ENCODE data around the gene NOS1AP.
A peak's percentile ranks its signal among the peaks of the same experiment; 100 is the strongest.

The NOS1AP gene

GRCh38 chr1:162217706-162218105, 148.2 kb downstream of the NOS1AP start:
- Histone ChIP-seq H3K4me3 (ENCODE audit: low read depth in 1 of 2, low read length in 2 of 2) (no peak overlapping the region), H3K4me1 (ENCODE audit: insufficient read depth, low read length) (peaks cover 64% of the 10 kb centered on the region), H3K27ac (ENCODE audit: low read depth, low read length) (no peak overlapping the region), H3K9ac (ENCODE audit: low read length) (no peak overlapping the region), H3K9me3 (ENCODE audit: low read length) (no peaks in the 10 kb centered on the region), H3K27me3 (ENCODE audit: control insufficient read depth in 1 of 2, insufficient read depth in 2 of 2, low read length in 2 of 2) (no peaks in the 10 kb centered on the region), H3K36me3 (ENCODE audit: insufficient read depth, low read length) (no peaks in the 10 kb centered on the region)

GRCh38 chr1:162218546-162218945, 149.1 kb downstream of the NOS1AP start:
- Histone ChIP-seq H3K27ac (ENCODE audit: low read depth, low read length) (no peak overlapping the region), H3K4me3 (ENCODE audit: low read depth in 1 of 2, low read length in 2 of 2) (no peak overlapping the region), H3K4me1 (ENCODE audit: insufficient read depth, low read length) (peaks cover 56% of the 10 kb centered on the region), H3K9me3 (ENCODE audit: low read length) (no peaks in the 10 kb centered on the region), H3K36me3 (ENCODE audit: insufficient read depth, low read length) (no peaks in the 10 kb centered on the region), H3K27me3 (ENCODE audit: control insufficient read depth in 1 of 2, insufficient read depth in 2 of 2, low read length in 2 of 2) (no peaks in the 10 kb centered on the region), H3K9ac (ENCODE audit: low read length) (no peak overlapping the region)

DNA sequence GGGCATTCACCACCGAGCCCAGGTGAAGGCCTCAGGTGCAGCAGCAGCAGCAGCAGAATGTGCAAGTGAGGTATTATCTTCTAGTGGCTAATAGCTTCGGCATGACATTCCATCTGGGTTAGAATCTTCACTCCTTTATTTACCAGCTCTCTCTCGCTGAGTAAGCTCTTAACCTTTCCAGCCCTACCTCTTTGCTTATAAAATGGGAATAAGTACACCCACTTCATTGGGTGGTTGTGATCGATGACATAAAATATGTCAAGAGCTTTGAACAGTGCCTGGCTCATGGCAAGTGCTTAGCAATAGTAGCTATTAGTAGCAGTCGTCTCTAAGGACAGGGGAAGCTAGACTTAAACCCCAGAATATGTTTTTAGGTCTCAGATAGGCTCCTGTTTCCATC, 149.5 kb downstream of the NOS1AP start:
- H3K27ac ChIP-seq (ENCODE audit: low read depth, low read length) = no peak overlapping the region

GRCh38 chr1:162219461-162219860, 150.0 kb downstream of the NOS1AP start:
- H3K4me3 ChIP-seq (ENCODE audit: low read depth in 1 of 2, low read length in 2 of 2) = no peak overlapping the region
- H3K4me1 ChIP-seq (ENCODE audit: insufficient read depth, low read length) = peaks cover 47% of the 10 kb centered on the region
- no peaks in the 10 kb centered on the region for H3K27me3 ChIP-seq (ENCODE audit: control insufficient read depth in 1 of 2, insufficient read depth in 2 of 2, low read length in 2 of 2)
- no peaks in the 10 kb centered on the region for H3K9me3 ChIP-seq (ENCODE audit: low read length)
- H3K9ac ChIP-seq (ENCODE audit: low read length) = no peak overlapping the region
- H3K36me3 ChIP-seq (ENCODE audit: insufficient read depth, low read length) = no peaks in the 10 kb centered on the region
- no peak overlapping the region for H3K27ac ChIP-seq (ENCODE audit: low read depth, low read length)

More for the DNA sequence above, 149.5 kb downstream of the NOS1AP start:
- Histone ChIP-seq H3K9me3 (ENCODE audit: low read length) (no peaks in the 10 kb centered on the region), H3K27me3 (ENCODE audit: control insufficient read depth in 1 of 2, insufficient read depth in 2 of 2, low read length in 2 of 2) (no peaks in the 10 kb centered on the region), H3K4me1 (ENCODE audit: insufficient read depth, low read length) (peaks cover 52% of the 10 kb centered on the region), H3K4me3 (ENCODE audit: low read depth in 1 of 2, low read length in 2 of 2) (no peak overlapping the region), H3K36me3 (ENCODE audit: insufficient read depth, low read length) (no peaks in the 10 kb centered on the region), H3K9ac (ENCODE audit: low read length) (no peak overlapping the region)

GRCh38 chr1:162220009-162220539, 150.6 kb downstream of the NOS1AP start:
- peaks cover 41% of the 10 kb centered on the region for H3K4me1 ChIP-seq (ENCODE audit: insufficient read depth, low read length)

GRCh38 chr1:162222014-162222413, 152.5 kb downstream of the NOS1AP start:
- Histone ChIP-seq H3K4me1 (ENCODE audit: insufficient read depth, low read length) (peaks cover 30% of the 10 kb centered on the region), H3K4me3 (ENCODE audit: low read depth in 1 of 2, low read length in 2 of 2) (no peak overlapping the region), H3K27me3 (ENCODE audit: control insufficient read depth in 1 of 2, insufficient read depth in 2 of 2, low read length in 2 of 2) (no peaks in the 10 kb centered on the region), H3K27ac (ENCODE audit: low read depth, low read length) (no peak overlapping the region), H3K36me3 (ENCODE audit: insufficient read depth, low read length) (no peaks in the 10 kb centered on the region), H3K9me3 (ENCODE audit: low read length) (no peaks in the 10 kb centered on the region), H3K9ac (ENCODE audit: low read length) (no peak overlapping the region)

More at GRCh38 chr1:162220009-162220539, 150.6 kb downstream of the NOS1AP start:
- no peak overlapping the region for H3K27ac ChIP-seq (ENCODE audit: low read depth, low read length)
- H3K36me3 ChIP-seq (ENCODE audit: insufficient read depth, low read length) = no peaks in the 10 kb centered on the region
- H3K27me3 ChIP-seq (ENCODE audit: control insufficient read depth in 1 of 2, insufficient read depth in 2 of 2, low read length in 2 of 2) = no peaks in the 10 kb centered on the region
- H3K4me3 ChIP-seq (ENCODE audit: low read depth in 1 of 2, low read length in 2 of 2) = no peak overlapping the region
- no peak overlapping the region for H3K9ac ChIP-seq (ENCODE audit: low read length)
- no peaks in the 10 kb centered on the region for H3K9me3 ChIP-seq (ENCODE audit: low read length)

GRCh38 chr1:162222730-162223129, 153.2 kb downstream of the NOS1AP start:
- peaks cover 25% of the 10 kb centered on the region for H3K4me1 ChIP-seq (ENCODE audit: insufficient read depth, low read length)
- no peaks in the 10 kb centered on the region for H3K9me3 ChIP-seq (ENCODE audit: low read length)
- H3K27me3 ChIP-seq (ENCODE audit: control insufficient read depth in 1 of 2, insufficient read depth in 2 of 2, low read length in 2 of 2) = no peaks in the 10 kb centered on the region
- H3K4me3 ChIP-seq (ENCODE audit: low read depth in 1 of 2, low read length in 2 of 2) = no peak overlapping the region
- no peak overlapping the region for H3K27ac ChIP-seq (ENCODE audit: low read depth, low read length)
- no peak overlapping the region for H3K9ac ChIP-seq (ENCODE audit: low read length)
- H3K36me3 ChIP-seq (ENCODE audit: insufficient read depth, low read length) = no peaks in the 10 kb centered on the region

DNA sequence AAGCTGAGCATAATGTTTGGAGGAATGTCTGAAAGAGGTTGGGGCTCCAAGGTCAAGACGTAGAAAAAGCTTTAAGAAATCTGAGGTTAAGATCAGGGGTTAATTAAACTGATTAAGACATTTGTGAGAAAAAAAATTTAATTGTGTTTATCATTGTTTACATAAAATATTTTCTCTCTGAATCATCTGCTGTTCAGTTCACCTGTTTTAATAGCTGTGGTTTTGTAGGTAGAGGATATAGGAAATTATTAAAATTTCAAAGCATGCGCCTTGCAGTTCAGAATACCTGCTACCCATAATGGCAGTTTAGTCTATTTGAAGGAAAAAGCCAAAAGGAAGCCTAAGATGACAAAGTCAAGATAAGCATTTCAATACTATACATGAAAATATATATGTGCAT, 154.0 kb downstream of the NOS1AP start:
- Histone ChIP-seq H3K36me3 (ENCODE audit: insufficient read depth, low read length) (no peaks in the 10 kb centered on the region), H3K4me3 (ENCODE audit: low read depth in 1 of 2, low read length in 2 of 2) (no peak overlapping the region), H3K27me3 (ENCODE audit: control insufficient read depth in 1 of 2, insufficient read depth in 2 of 2, low read length in 2 of 2) (no peaks in the 10 kb centered on the region), H3K9me3 (ENCODE audit: low read length) (no peaks in the 10 kb centered on the region), H3K27ac (ENCODE audit: low read depth, low read length) (no peak overlapping the region), H3K9ac (ENCODE audit: low read length) (no peak overlapping the region), H3K4me1 (ENCODE audit: insufficient read depth, low read length) (peaks cover 18% of the 10 kb centered on the region)

- Histone ChIP-seq H3K9ac (ENCODE audit: low read length) (no peak overlapping the region), H3K9me3 (ENCODE audit: low read length) (no peaks in the 10 kb centered on the region), H3K36me3 (ENCODE audit: insufficient read depth, low read length) (no peaks in the 10 kb centered on the region), H3K4me3 (ENCODE audit: low read depth in 1 of 2, low read length in 2 of 2) (no peak overlapping the region), H3K27ac (ENCODE audit: low read depth, low read length) (no peak overlapping the region), H3K27me3 (ENCODE audit: control insufficient read depth in 1 of 2, insufficient read depth in 2 of 2, low read length in 2 of 2) (no peaks in the 10 kb centered on the region), H3K4me1 (ENCODE audit: insufficient read depth, low read length) (peaks cover 10% of the 10 kb centered on the region)
These were observed 154.8 kb downstream of the NOS1AP start for GRCh38 chr1:162224267-162224666.

DNA sequence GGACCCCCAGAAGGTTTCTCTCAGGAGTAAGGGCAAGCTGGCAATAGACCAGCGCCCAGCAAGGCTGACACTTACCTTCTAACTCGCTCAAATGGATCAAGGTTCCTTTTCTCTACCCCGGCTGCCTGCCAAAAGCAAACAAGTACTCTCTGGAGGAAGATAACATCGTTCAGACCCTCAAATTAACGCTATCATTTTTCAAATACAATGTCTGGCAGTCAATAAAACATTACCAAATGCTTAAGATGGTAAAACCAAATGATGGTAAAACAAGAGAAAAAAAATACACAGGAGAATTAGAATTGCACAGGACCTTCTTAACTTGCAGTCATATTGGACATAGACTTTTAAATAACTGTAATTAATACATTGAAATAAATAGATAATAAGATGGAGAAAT, 159.1 kb downstream of the NOS1AP start:
- no peak overlapping the region for H3K9ac ChIP-seq (ENCODE audit: low read length)
- no peaks in the 10 kb centered on the region for H3K27me3 ChIP-seq (ENCODE audit: control insufficient read depth in 1 of 2, insufficient read depth in 2 of 2, low read length in 2 of 2)
- no peaks in the 10 kb centered on the region for H3K36me3 ChIP-seq (ENCODE audit: insufficient read depth, low read length)
- H3K4me1 ChIP-seq (ENCODE audit: insufficient read depth, low read length) = peaks cover 4% of the 10 kb centered on the region
- no peaks in the 10 kb centered on the region for H3K9me3 ChIP-seq (ENCODE audit: low read length)
- H3K4me3 ChIP-seq (ENCODE audit: low read depth in 1 of 2, low read length in 2 of 2) = no peak overlapping the region
- H3K27ac ChIP-seq (ENCODE audit: low read depth, low read length) = no peak overlapping the region

DNA sequence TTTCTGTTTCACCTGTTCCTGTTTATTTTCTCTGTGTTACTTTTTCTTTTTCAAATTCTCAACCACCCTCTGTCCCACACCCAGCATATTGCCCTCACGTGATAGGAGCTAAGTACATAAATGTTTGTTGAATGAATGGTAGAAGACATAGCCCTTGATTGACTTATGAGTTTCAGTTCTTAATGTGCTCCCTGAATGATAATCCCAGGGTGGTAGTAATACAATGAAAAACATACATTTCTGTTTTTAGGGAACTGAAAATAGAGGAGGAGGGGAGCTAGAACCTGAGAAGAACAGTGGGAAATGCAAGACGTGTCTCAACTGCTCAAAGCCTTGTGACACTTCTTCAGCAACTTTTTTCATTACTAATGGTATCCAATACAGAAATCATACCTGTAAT, 160.1 kb downstream of the NOS1AP start:
- Histone ChIP-seq H3K27me3 (ENCODE audit: control insufficient read depth in 1 of 2, insufficient read depth in 2 of 2, low read length in 2 of 2) (no peaks in the 10 kb centered on the region), H3K36me3 (ENCODE audit: insufficient read depth, low read length) (no peaks in the 10 kb centered on the region), H3K4me3 (ENCODE audit: low read depth in 1 of 2, low read length in 2 of 2) (no peak overlapping the region), H3K4me1 (ENCODE audit: insufficient read depth, low read length) (peaks cover 4% of the 10 kb centered on the region), H3K9ac (ENCODE audit: low read length) (no peak overlapping the region), H3K9me3 (ENCODE audit: low read length) (no peaks in the 10 kb centered on the region), H3K27ac (ENCODE audit: low read depth, low read length) (no peak overlapping the region)

- no peak overlapping the region for H3K9ac ChIP-seq (ENCODE audit: low read length)
These were observed 160.6 kb downstream of the NOS1AP start for GRCh38 chr1:162230096-162230495.

More at GRCh38 chr1:162230096-162230495, 160.6 kb downstream of the NOS1AP start:
- peak overlapping the region; percentile 7 for H3K27ac ChIP-seq (ENCODE audit: low read depth, low read length)
- peaks cover 5% of the 10 kb centered on the region for H3K4me1 ChIP-seq (ENCODE audit: insufficient read depth, low read length)
- H3K4me3 ChIP-seq (ENCODE audit: low read depth in 1 of 2, low read length in 2 of 2) = no peak overlapping the region
- no peaks in the 10 kb centered on the region for H3K27me3 ChIP-seq (ENCODE audit: control insufficient read depth in 1 of 2, insufficient read depth in 2 of 2, low read length in 2 of 2)
- no peaks in the 10 kb centered on the region for H3K36me3 ChIP-seq (ENCODE audit: insufficient read depth, low read length)
- no peaks in the 10 kb centered on the region for H3K9me3 ChIP-seq (ENCODE audit: low read length)
